Stimulated activated CD4-positive, alpha-beta T cell treated with anti-CD3 and anti-CD28 coated beads, TNF-alpha, amount 100 ng/mL, for 48 hours (primary cell): Measurements from ENCODE around the gene ESD.

Experiments used
- DNase-seq, 3 donors: peaks; one replicate each; pipeline ENCODE4 v3.0.0-alpha.2; 2020; ENCODE audit warnings: low read depth in 3 of 3

ESD gene

DNA sequence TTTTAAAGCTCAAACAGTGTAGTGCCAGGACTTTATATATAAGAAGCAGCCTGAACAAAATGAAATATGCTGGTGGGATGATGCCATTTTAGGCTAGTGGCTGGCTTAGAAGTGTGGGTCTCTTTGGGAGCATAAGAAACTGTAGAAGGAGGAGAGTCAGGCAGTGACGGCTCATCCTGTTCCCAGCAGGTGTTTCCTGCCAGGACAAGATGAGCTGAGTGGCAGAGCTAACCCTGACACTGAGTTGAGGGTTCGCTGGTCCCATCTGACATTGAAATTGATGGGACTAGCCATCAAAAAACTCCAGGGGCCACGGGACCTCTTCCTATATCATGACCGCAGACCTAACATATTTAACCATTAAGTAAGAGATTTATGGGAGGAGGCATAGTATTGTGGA lies 51.3 kb downstream of the ESD start:
- DNase-seq, result no peak

DNA sequence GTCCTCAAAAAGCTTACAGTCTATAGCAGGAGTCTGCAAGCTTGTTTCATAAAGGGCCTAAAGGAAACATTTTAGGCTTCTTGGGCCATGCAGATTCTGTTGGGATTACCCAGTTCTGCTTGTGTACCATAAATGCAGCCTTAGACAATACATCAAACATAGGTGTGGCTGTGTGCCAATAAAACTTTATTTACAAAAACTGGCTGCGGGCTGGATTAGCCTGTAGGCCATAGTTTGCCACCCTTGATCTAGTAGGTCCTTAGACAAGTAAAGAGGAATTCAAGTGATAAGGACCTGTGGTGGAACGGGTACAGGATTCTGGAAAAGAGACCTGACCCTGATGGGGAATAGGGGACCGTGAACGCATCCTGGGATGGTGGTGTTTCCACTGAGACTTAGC lies 51.9 kb downstream of the ESD start:
- DNase-seq, result no peak

DNA sequence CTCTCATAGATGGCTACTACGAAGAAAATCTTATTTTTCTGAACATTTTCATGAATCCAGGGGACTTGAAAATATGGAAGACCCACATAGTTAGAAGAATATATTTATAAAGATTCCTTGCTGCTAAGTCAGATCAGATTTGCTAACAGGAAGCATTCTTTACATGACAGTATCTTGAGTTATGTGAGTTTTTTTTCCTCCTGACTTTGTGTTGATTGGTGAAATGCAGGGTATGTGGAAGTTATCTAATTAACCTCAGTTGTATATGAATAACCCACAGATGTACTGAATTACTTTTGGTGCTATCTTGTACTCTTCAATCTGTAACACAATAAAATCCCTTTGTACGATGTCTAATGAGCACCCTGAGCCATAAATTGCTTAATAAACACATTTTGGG lies 53.8 kb downstream of the ESD start:
- DNase-seq, result no peak

DNA sequence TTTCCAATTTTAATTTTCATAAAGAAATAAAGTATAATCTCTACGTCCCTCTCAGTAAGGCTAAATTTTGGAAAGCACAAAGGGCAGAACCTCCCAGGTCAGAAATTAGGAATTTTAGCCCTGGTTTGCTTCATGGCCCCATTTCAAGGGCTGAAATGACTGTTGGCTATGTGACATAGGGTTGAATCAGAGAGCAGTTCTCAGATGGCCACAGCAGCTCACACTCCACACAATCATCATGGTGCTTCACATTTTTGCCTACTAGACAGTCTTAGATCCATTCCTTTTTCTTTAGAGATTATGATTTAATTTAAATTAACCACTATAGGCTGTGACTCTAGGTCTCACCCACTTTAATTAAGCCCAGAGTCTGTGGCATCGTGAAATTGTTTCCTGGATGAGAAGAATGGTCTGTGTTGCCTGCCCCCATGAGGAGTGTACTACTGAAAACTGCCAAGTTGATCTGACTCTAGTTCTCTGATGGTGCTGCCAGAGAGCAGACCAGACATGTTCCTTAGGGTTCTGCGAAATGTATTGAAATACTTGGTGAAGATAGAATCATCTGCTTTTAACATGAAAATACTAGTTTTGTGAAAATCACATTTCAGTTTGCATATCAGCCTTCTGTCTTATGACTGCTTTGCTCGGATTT lies 57.4 kb downstream of the ESD start:
- no peak for DNase-seq

DNA sequence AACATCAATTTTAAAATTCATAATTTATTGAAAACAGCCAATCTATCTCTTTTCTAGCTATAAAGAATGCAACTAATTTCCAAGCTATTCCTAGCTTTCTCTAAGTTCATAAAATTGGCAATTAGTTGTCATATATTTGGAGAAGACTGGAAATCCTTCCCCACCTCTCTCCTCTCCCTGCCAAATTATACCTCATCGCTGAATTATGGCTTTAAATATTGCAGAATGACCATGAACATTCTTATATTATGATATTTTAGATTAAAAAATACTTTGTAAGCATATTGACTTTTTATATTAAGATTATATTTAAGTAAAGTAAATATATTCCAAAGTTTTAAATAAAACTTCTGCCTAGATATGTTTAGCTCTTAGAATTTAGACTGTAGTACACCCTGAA lies 58.2 kb downstream of the ESD start:
- DNase-seq, result no peak

DNA sequence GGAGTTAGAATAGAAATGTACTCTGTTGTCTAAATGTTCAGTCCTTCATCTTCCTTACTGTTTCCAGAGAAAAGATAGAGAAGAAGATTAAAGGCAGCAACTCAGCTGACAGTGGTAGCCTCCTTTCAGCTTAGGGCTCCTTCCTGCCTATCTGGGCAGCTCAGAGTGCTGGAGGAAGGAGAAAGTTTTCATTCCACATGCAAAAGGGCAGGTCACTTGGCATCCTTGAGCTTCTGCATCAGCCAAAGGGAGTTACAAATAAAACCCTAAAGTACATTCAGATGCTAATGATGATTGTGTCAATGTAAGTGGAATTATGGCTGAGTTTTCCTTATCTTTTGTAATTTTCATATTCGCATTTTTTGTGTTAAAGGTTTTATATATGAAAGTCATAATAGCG lies 58.9 kb downstream of the ESD start:
- DNase-seq, result no peak

DNA sequence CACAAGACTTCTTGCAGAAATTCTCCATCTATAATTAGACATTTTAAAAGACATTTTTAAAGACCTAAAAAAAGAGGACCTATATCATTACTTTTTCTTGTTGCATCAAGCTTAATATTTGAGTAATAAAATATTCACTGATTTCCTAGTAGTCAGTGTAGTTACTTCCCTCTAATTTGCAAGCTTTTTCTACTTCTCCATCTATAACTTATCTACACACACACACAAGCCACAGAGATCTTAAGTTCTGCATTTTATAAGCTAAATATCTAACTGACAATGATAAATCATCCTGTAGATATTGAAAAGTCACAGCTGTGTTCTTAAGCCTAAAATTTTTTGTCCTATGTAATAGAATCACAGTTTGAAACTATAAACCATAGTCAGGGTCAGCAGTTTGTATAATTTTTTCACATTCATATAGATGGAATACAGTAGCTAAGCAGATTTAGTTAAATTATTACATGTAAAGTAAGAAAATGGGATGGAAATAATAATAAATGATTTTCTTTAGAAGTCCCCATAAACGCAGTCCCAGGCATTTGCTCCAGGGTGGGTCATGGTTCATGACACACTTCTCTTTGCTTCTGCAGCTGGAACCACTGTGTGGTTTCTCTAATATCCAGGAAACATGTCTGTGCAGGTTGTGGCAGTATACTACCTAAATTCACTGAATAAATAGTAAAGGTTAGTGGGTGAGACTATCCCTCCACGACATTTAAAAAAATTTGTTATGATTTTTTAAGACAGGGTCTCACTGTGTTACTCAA lies 60.2 kb downstream of the ESD start:
- DNase-seq, result no peak

DNA sequence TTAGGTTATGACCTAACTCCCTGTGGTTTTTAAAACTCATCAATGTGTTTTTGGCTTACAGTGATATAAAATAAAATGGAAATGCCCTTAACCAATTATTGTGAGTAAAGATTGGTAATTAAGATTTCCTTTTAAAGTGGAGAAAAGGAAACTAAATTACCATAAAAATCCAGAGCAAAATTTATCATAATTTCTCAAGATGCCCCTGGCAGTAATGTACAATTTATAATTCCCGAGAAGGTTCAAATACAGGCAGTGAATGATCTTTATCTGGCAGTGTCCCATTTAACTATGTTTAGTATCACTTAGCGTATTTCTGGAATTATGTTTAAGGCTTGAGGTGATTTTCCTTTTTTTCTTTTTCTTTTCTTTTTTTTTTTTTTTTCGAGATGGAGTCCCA lies 61.5 kb downstream of the ESD start:
- DNase-seq, result no peak

DNA sequence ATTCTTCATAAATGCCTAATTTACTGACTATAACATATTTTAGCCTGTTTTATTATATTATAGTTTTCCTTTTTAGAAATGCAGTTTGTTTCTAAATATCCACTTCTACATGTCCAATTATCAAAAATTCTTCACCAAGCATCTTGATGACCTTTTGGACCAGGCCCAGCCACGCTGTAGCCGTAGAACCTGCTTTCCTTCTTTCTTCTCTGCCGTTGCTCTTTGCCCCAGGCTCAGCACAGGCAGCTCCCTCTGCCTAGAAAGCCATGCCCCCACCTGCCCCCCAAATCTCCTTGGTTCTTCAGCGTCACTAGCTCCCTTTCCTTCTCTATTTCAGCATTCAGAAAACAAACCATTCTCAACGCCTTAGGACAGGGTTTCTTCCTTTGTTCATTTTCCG lies 65.4 kb downstream of the ESD start:
- DNase-seq, result no peak

DNA sequence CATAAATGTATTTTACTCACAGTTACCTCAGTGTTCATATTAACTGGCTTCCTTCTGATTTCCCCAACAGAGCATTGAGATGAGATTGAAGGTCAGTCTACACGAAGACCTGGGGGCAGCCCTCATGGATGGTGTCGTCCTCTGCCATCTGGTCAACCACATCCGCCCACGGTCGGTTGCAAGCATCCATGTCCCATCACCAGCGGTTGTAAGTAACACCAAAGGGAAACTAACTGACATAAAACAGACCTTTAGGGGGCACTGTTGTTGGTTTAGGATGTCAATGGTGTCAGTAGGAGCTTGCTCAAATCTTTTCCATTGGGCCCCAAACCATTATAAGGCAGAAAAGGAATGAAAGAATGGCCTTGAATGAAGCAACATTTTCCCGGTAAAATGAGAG lies 68.2 kb downstream of the ESD start:
- DNase-seq, result no peak

DNA sequence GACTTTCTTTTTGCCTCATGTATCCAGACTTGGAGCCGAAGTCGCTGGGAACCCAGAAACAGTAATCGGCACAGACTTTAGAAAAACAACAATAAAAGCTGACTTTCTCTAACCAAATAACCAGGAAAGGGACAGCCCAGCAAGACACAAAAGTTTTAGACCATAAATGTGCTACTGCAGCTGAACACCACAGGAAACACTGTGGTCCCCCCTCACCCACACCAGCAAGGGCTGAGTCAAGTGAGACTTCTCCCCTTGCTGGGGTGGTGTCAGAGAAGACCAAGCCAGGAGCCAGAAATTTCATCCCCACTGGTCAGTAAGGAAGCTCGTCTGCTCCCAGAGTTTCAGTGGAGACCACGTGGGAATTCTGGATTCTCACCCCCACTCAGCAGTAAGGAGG lies 70.6 kb downstream of the ESD start:
- DNase-seq, result no peak
